Lower leg skin (tissue), 3 donors: ENCODE measurements around the gene CAMK2D.

ENCODE experiments used
- CTCF ChIP-seq, 3 donors: fragments of 450-650 bp; IDR thresholded peaks; one replicate each; pipeline ENCODE4 v1.5.1; 2016; ENCODE audit warnings: antibody characterized with exemption in 3 of 3, mild to moderate bottlenecking in 3 of 3, moderate library complexity in 2 of 3
- POLR2A ChIP-seq, 2 donors: fragments of 450-650 bp; IDR thresholded peaks; one replicate each; pipeline ENCODE4 v1.6.1; 2016 to 2017; ENCODE audit warnings: antibody characterized with exemption in 2 of 2, mild to moderate bottlenecking in 1 of 2, moderate library complexity in 1 of 2

- TF ChIP-seq CTCF (IDR thresholded peaks at IDR 0.05) = no peak
- TF ChIP-seq POLR2A (IDR thresholded peaks at IDR 0.05) = no peak
Measured at GRCh38 chr4:113449410-113449974, 312.0 kb downstream of the CAMK2D start.
